IPS-18a (cell line): ENCODE results near the gene ASPSCR1.

Experiments used
- H3K27ac ChIP-seq: one replicate; pipeline ENCODE4 v1.5.1; 2013; ENCODE audit warnings: low read length
- H3K27me3 ChIP-seq: one replicate; pipeline ENCODE4 v1.6.1; 2013; ENCODE audit warnings: mild to moderate bottlenecking, low read length; ENCODE audit not compliant: control insufficient read depth, insufficient read depth
- H3K36me3 ChIP-seq: one replicate; pipeline ENCODE4 v1.6.1; 2013; ENCODE audit warnings: low read depth, low read length; ENCODE audit not compliant: control insufficient read depth
- H3K4me1 ChIP-seq: one replicate; pipeline ENCODE4 v1.6.1; 2013; ENCODE audit warnings: low read depth, low read length; ENCODE audit not compliant: control insufficient read depth
- H3K4me3 ChIP-seq: one replicate; pipeline ENCODE4 v1.5.1; 2013; ENCODE audit warnings: low read length
- H3K9ac ChIP-seq: one replicate; pipeline ENCODE4 v1.6.1; 2013; ENCODE audit warnings: mild to moderate bottlenecking, low read length, moderate library complexity
- H3K9me3 ChIP-seq: one replicate; pipeline ENCODE4 v1.6.1; 2013; ENCODE audit warnings: low read depth, low read length; ENCODE audit not compliant: control insufficient read depth

Gene ASPSCR1

DNA sequence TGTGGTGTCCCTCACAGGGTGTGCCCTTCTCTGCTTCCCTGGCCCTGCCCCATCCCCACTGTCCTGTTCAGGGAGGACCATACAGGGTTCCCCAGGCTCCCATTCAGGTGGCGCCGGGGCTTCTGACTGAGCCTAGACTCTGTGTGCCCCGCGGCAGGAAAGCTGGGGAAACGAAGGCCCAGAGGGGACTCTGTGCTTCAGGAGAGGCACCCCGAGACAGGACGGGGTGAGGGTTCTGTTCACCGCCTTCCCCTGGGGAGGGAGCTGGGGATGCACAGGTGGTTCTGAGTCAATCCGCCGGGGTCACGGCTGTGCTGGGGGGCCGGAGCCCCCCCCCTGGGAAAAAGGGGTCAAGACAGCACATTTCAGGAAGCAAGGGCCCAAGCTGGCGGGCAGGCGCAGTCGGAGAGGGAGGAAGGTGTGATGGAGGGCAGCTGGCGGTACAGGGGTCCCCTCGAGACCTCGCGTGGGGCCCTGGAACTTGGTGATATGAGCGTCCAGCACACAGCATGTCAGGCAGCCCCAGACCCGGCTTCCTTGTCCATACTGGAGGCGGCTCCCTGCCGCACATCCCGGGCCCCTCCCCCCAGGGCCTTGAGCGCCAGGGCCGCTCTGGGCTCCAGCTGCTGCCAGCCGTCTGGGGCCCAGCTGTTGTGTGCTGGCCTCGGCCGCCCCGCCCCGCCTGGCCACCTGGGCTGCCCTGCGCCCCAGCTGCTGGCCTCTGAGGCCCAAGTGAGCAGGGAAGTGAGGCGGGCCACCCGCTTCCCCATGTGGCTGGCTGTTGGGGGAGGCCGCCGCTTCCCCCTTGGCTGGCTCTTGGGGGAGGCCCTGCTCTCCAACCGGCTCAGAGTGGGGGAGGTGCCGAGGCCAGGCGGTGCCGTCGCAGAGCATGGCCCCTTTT lies 10.8 kb upstream of the ASPSCR1 start:
- H3K27ac ChIP-seq = no peak overlapping the region
- no peak overlapping the region for H3K4me3 ChIP-seq
- H3K9me3 ChIP-seq = no peaks in the 10 kb centered on the region
- no peaks in the 10 kb centered on the region for H3K36me3 ChIP-seq
- H3K4me1 ChIP-seq = peaks cover 10% of the 10 kb centered on the region
- H3K9ac ChIP-seq = no peak overlapping the region
- peaks cover 78% of the 10 kb centered on the region for H3K27me3 ChIP-seq

GRCh38 chr17:81967244-81967532 lies 10.2 kb upstream of the ASPSCR1 start:
- Histone ChIP-seq H3K4me1 (peaks cover 10% of the 10 kb centered on the region), H3K27me3 (peaks cover 73% of the 10 kb centered on the region), H3K9me3 (no peaks in the 10 kb centered on the region), H3K27ac (no peak overlapping the region), H3K9ac (no peak overlapping the region), H3K36me3 (no peaks in the 10 kb centered on the region), H3K4me3 (peak overlapping the region; percentile 10)

- peak overlapping the region; percentile 10 for H3K4me3 ChIP-seq
- H3K9ac ChIP-seq = no peak overlapping the region
- H3K27ac ChIP-seq = no peak overlapping the region
Measured at GRCh38 chr17:81967533-81968395, 9.7 kb upstream of the ASPSCR1 start.

GRCh38 chr17:81968396-81968745 lies 9.1 kb upstream of the ASPSCR1 start:
- Histone ChIP-seq H3K36me3 (no peaks in the 10 kb centered on the region), H3K27ac (no peak overlapping the region), H3K9ac (no peak overlapping the region), H3K4me1 (peaks cover 10% of the 10 kb centered on the region), H3K27me3 (peaks cover 61% of the 10 kb centered on the region), H3K9me3 (no peaks in the 10 kb centered on the region), H3K4me3 (no peak overlapping the region)

More at GRCh38 chr17:81967533-81968395, 9.7 kb upstream of the ASPSCR1 start:
- H3K27me3 ChIP-seq = peaks cover 67% of the 10 kb centered on the region
- H3K9me3 ChIP-seq = no peaks in the 10 kb centered on the region
- H3K36me3 ChIP-seq = no peaks in the 10 kb centered on the region
- H3K4me1 ChIP-seq = peaks cover 10% of the 10 kb centered on the region

GRCh38 chr17:81968850-81969812 lies 8.3 kb upstream of the ASPSCR1 start:
- peaks cover 54% of the 10 kb centered on the region for H3K27me3 ChIP-seq
- peaks cover 10% of the 10 kb centered on the region for H3K4me1 ChIP-seq
- H3K9me3 ChIP-seq = no peaks in the 10 kb centered on the region
- no peak overlapping the region for H3K9ac ChIP-seq
- no peaks in the 10 kb centered on the region for H3K36me3 ChIP-seq
- H3K4me3 ChIP-seq = no peak overlapping the region
- no peak overlapping the region for H3K27ac ChIP-seq

GRCh38 chr17:81973432-81973831 lies 4.0 kb upstream of the ASPSCR1 start:
- no peak overlapping the region for H3K4me3 ChIP-seq
- peaks cover 4% of the 10 kb centered on the region for H3K4me1 ChIP-seq
- H3K27me3 ChIP-seq = peaks cover 37% of the 10 kb centered on the region
- no peak overlapping the region for H3K27ac ChIP-seq
- H3K9me3 ChIP-seq = no peaks in the 10 kb centered on the region
- H3K9ac ChIP-seq = no peak overlapping the region
- no peaks in the 10 kb centered on the region for H3K36me3 ChIP-seq

DNA sequence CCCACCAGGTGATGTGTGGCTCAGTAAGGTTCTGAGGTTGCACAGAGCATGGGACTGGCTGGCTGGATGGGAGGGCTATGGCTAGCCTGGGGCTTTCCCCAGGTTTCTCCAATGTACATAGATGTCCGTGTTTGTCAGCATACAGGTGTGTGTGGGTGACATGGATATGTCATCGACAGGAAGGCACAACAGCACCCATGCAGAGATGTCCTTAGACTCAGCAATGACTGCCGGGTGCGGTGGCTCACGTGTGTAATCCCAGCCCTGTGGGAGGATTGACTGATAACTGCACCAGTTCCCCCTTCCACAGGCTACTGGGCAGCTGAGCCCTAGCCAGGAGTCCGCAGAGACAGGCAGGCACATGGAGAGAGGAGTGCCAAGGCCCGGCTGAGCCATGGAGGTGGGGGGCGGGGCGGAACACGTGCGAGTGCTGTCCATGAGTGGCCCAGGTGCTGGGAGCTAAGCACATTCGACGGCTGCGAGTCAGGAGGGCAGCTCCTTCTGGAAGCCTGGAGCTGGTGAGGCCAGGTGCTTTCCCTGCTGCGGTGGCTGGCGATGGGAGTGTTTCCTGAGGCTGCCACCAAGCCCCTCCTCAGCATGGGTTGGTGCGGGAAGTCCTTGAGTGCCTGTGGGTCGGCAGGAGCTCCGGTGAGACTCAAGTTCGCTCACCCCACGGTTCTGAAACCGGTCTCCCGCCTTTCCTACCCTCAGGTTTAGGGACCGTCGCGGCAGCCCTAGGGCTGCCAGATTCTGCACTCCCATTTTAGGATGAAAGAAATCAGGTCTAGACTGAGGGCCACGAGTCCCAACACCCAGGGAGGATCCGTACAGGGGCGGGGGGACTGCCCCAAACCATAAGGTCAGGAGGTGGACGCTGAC lies 858 bp upstream of the ASPSCR1 start:
- H3K36me3 ChIP-seq = peaks cover 10% of the 10 kb centered on the region

DNA sequence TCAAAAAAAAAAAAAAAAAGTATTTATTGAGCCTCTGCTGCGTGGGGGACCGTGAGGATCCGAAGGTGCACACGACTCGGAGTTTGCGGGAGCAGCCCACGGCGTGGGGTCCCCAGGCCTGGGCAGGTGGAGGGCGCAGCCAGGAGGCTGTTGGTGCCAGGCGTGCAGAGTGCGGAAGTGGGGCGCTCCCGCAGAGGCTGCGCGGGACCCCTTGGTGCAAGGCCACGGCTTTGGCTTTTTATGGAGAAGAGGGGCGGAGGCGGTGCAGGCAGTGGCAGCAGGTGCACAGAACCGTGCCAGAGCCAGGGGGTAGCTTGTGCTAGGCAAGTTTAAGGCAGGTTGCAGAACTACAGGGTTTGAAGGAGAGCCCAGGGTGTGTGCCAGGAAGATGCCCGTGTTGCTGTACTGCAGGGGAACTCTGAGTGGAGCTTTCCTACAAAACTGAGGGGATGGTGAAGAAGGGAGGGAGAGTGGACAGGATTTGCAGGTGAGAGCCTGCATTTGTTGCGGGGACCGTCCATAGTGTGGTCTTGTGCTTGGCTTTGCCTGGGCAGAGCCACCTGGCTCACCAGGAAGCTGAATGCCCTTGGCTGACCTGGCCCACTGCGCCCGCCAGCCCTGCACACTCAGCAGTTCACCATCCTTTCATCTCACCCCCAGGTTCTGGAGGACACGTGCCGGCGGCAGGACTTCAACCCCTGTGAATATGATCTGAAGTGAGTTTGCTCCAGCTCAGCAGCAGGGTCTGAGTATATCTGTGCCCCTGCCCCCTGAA lies 1.3 kb downstream of the ASPSCR1 start:
- Histone ChIP-seq H3K27ac (no peak overlapping the region), H3K27me3 (peaks cover 21% of the 10 kb centered on the region), H3K4me3 (peak overlapping the region; percentile 84), H3K9me3 (no peaks in the 10 kb centered on the region), H3K9ac (peak overlapping the region; percentile 83), H3K4me1 (peaks cover 4% of the 10 kb centered on the region), H3K36me3 (peaks cover 10% of the 10 kb centered on the region)

More for the DNA sequence above, 858 bp upstream of the ASPSCR1 start:
- H3K9me3 ChIP-seq = no peaks in the 10 kb centered on the region
- H3K4me1 ChIP-seq = peaks cover 4% of the 10 kb centered on the region
- H3K4me3 ChIP-seq = peak overlapping the region; percentile 84
- no peak overlapping the region for H3K27ac ChIP-seq
- peak overlapping the region; percentile 83 for H3K9ac ChIP-seq
- peaks cover 22% of the 10 kb centered on the region for H3K27me3 ChIP-seq

GRCh38 chr17:81980122-81980521 lies 2.7 kb downstream of the ASPSCR1 start:
- no peak overlapping the region for H3K4me3 ChIP-seq
- peaks cover 15% of the 10 kb centered on the region for H3K36me3 ChIP-seq
- peaks cover 19% of the 10 kb centered on the region for H3K27me3 ChIP-seq
- H3K9me3 ChIP-seq = no peaks in the 10 kb centered on the region
- no peak overlapping the region for H3K27ac ChIP-seq
- H3K9ac ChIP-seq = no peak overlapping the region
- peaks cover 4% of the 10 kb centered on the region for H3K4me1 ChIP-seq
